Endothelial cell of umbilical vein (primary cell): Measurements from ENCODE around the gene SLC30A3. TPM values are rescaled to one million over a fixed set of nuclear protein-coding genes. Genes with fewer than 3 reads are reported as not detected.

ENCODE experiments used
- BruUV-seq: library from RNA; stranded (reverse); fragments of 400-500 nt; replicated peaks from 2 replicates; lab custom pipeline; 2021; lab: Mats Ljungman, UMichigan
- CTCF ChIA-PET: fragments of 300-600, 350-600 bp; sonication (Branson Sonifier 250); formaldehyde crosslinking; loops from one replicate; lab custom pipeline; 2021; ENCODE audit warnings: antibody characterized with exemption, inconsistent platforms; lab: Charles Lee
- POLR2A ChIA-PET: fragments of 300-600, 350-600 bp; sonication (Branson Sonifier 250); formaldehyde crosslinking; loops from one replicate; lab custom pipeline; 2021; ENCODE audit warnings: antibody characterized with exemption, inconsistent platforms; lab: Charles Lee
- DNase-seq: peaks from one replicate; pipeline ENCODE4 v3.0.0-alpha.2; 2011; ENCODE audit warnings: low read depth, low spot score
- FAIRE-seq: peaks from 2 replicates; lab custom pipeline; 2011; peaks lifted over from hg19 to GRCh38; lab: Jason Lieb, UNC
- H2AFZ ChIP-seq: 2 replicates; pipeline ENCODE4 v1.6.0; 2012; ENCODE audit warnings: low read depth, low read length, control low read depth, inconsistent platforms
- H3K27ac ChIP-seq: 2 replicates; pipeline ENCODE4 v1.5.1; 2011; ENCODE audit warnings: low read depth, mild to moderate bottlenecking, control low read depth, low read length, moderate library complexity; ENCODE audit not compliant: insufficient read depth
- H3K27me3 ChIP-seq, 2 experiments: 2 replicates each; pipeline versions ENCODE4 v1.6.0 to v1.6.1; 2011; ENCODE audit warnings: low read length in 2 of 2, mixed read lengths in 1 of 2; ENCODE audit not compliant: control insufficient read depth in 2 of 2, insufficient read depth in 2 of 2
- H3K36me3 ChIP-seq, 2 experiments: 2 replicates in 1 of 2; 3 replicates in 1 of 2; pipeline ENCODE4 v1.5.1; 2011; ENCODE audit warnings: low read length in 2 of 2, mild to moderate bottlenecking in 1 of 2, moderate library complexity in 1 of 2; ENCODE audit not compliant: control insufficient read depth in 2 of 2, insufficient read depth in 2 of 2; ENCODE audit errors: extremely low read depth in 1 of 2
- H3K4me1 ChIP-seq: 3 replicates; pipeline ENCODE4 v1.5.1; 2011; ENCODE audit warnings: mild to moderate bottlenecking, low read length; ENCODE audit not compliant: control insufficient read depth, insufficient read depth; ENCODE audit errors: extremely low read depth
- H3K4me2 ChIP-seq: 2 replicates; pipeline ENCODE4 v1.6.1; 2011; ENCODE audit warnings: low read length, control low read depth, mixed read lengths; ENCODE audit not compliant: insufficient read depth
- H3K4me3 ChIP-seq, 3 experiments: fragments of 200-600 bp in 1 of 3; sonication (generic), shearing (Covaris generic) in 1 of 3; replicated peaks in 1 of 3; 2 replicates each; pipeline ENCODE4 v1.5.1; 2011 to 2016; ENCODE audit warnings: control low read depth in 3 of 3, low read length in 3 of 3, mild to moderate bottlenecking in 2 of 3, inconsistent platforms in 1 of 3, low read depth in 1 of 3, moderate library complexity in 1 of 3; ENCODE audit not compliant: insufficient read depth in 1 of 3
- H3K79me2 ChIP-seq: 2 replicates; pipeline ENCODE4 v1.6.0; 2012; ENCODE audit warnings: low read length, inconsistent platforms; ENCODE audit not compliant: control insufficient read depth, insufficient read depth
- H3K9ac ChIP-seq: replicated peaks from 2 replicates; pipeline ENCODE3; 2011; ENCODE audit warnings: low read length, control low read depth; ENCODE audit not compliant: insufficient read depth; ENCODE audit errors: extremely low read depth
- H3K9me1 ChIP-seq: replicated peaks from 3 replicates; pipeline ENCODE4 v1.6.0; 2011; ENCODE audit warnings: mild to moderate bottlenecking, low read length; ENCODE audit not compliant: control insufficient read depth, insufficient read depth; ENCODE audit errors: extremely low read depth
- H3K9me3 ChIP-seq: replicated peaks from 2 replicates; pipeline ENCODE4 v1.5.1; 2012; ENCODE audit warnings: low read length, inconsistent platforms; ENCODE audit not compliant: control insufficient read depth, insufficient read depth
- H4K20me1 ChIP-seq: replicated peaks from 2 replicates; pipeline ENCODE3; 2011; ENCODE audit warnings: mild to moderate bottlenecking, low read length; ENCODE audit not compliant: control insufficient read depth, insufficient read depth; ENCODE audit errors: extremely low read depth
- EZH2 ChIP-seq: IDR thresholded peaks from 2 replicates; pipeline ENCODE4 v1.6.1; 2012; ENCODE audit warnings: borderline replicate concordance, low read depth, mild to moderate bottlenecking, moderate library complexity, low read length, inconsistent platforms; ENCODE audit not compliant: severe bottlenecking
- FOS ChIP-seq: IDR thresholded peaks from 2 replicates; pipeline ENCODE4 v1.6.1; 2011; ENCODE audit warnings: mild to moderate bottlenecking, low read length, moderate library complexity, borderline replicate concordance; ENCODE audit not compliant: insufficient read depth
- GATA2 ChIP-seq: IDR thresholded peaks from 2 replicates; pipeline ENCODE4 v1.7.0; 2011; ENCODE audit warnings: low read depth, mild to moderate bottlenecking, moderate library complexity, mixed read lengths, low read length; ENCODE audit not compliant: insufficient read length, insufficient read depth
- POLR2A ChIP-seq: IDR thresholded peaks from 2 replicates; pipeline ENCODE4 v1.6.1; 2012; ENCODE audit warnings: low read depth, mild to moderate bottlenecking, control low read depth, low read length
- POLR2AphosphoS5 ChIP-seq: IDR thresholded peaks from 2 replicates; pipeline ENCODE4 v1.6.1; 2012; ENCODE audit warnings: low read depth, mild to moderate bottlenecking, control low read depth, low read length, moderate library complexity; ENCODE audit not compliant: insufficient read depth
- dilution Hi-C: fragments of 300-500 bp; cut with MboI; formaldehyde crosslinking; loops from one replicate; pipeline ENCODE4 v1.15.0; 2019; ENCODE audit warnings: low sequenced_read_pairs; ENCODE audit not compliant: extremely low pct_ligation_motif_present
- intact Hi-C: fragments of 100-400 bp; cut with micrococcal nuclease; formaldehyde crosslinking; loops from one replicate; pipeline ENCODE4 v1.10.0; 2022
- polyA plus RNA-seq, 4 experiments: library from polyadenylated mRNA; depleted of rRNA in 3 of 4; stranded (reverse) in 3 of 4; unstranded in 1 of 4; fragments of >200 nt; gene quantifications; 2 replicates each; pipeline versions ENCODE4 v1.2.1 to v1.2.3, GENCODE V29; 2011 to 2012; ENCODE audit warnings: missing spikeins in 1 of 4
- total RNA-seq: library from RNA; stranded (reverse); gene quantifications from 2 replicates; pipeline ENCODE4 v1.2.3, GENCODE V29; 2021
- TF ChIP-seq, protein P1 (sequence below): IDR thresholded peaks from 2 replicates; pipeline ENCODE4 v1.6.1; 2011; ENCODE audit not compliant: insufficient read depth, insufficient read length

SLC30A3 gene
- total and polyA plus RNA-seq, 2 donors (not counting 3 experiments of a cell fraction or from before 2014, with no cell fraction given) = 16.7 to 63.9 TPM

DNA sequence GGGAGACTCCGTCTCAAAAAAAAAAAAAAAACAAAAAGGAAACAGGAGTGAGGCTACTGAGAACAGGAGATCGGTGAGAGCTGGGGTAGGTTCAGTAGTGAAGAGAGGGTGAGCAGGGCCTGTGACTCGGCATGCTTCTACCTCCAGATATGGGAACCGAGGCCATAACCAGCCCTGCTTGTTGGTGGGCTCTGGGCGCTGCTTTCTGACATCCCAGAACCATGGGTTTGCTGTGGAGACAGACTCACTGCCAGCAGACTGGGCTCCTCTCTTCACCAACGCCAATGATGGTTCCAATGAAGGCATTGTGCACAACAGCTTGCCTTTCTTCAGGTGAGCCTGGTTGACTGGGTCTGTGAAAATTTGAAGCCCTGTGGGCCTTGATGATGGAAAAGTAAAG, 39.4 kb downstream of the SLC30A3 start:
- TF ChIP-seq EZH2 (no peak), GATA2 (no peak), FOS (no peak), POLR2A (no peak)
- TF ChIP-seq, protein P1, sequence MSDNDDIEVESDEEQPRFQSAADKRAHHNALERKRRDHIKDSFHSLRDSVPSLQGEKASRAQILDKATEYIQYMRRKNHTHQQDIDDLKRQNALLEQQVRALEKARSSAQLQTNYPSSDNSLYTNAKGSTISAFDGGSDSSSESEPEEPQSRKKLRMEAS = no peak
- Histone ChIP-seq H3K9me3 (no peaks in the 10 kb centered on the region), H3K4me3 (no peak overlapping the region), H3K36me3 (peaks cover 33 to 39% of the 10 kb centered on the region in 2 experiments), H4K20me1 (no peaks in the 10 kb centered on the region), H3K27me3 (no peaks in the 10 kb centered on the region), H3K4me2 (no peak overlapping the region), H3K9me1 (no peaks in the 10 kb centered on the region), H3K9ac (no peak overlapping the region), H3K79me2 (peaks cover 13% of the 10 kb centered on the region), H3K4me1 (peaks cover 4% of the 10 kb centered on the region), H3K27ac (no peak overlapping the region), H2AFZ (no peak overlapping the region)
- DNase-seq = no peak
- no TSS peak for BruUV-seq
- dilution Hi-C loops = no loop called here
- ChIA-PET POLR2A (no interaction called here), CTCF (no interaction called here)
- intact Hi-C loops = no loop called here
- FAIRE-seq = no peak

DNA sequence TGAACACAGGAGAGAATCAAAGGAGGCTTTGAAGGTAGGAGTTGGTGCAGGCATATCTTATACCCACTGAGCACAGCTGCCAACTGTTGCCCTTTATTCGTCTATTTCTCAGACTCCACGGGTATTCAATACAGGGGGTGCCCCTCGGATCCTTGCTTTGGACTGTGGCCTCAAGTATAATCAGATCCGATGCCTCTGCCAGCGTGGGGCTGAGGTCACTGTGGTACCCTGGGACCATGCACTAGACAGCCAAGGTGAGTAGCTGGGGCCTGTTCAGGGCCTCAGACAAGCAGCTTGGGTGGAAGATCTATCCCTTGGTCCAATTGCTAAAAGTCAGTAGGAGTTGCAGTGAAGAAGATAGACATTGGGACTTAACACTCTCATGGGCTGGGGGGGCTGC, 40.4 kb downstream of the SLC30A3 start:
- dilution Hi-C loops = no loop called here
- peaks cover 28 to 37% of the 10 kb centered on the region in 2 experiments for H3K36me3 ChIP-seq
- CTCF ChIA-PET = no interaction called here

More for the DNA sequence above, 40.4 kb downstream of the SLC30A3 start:
- intact Hi-C loops = no loop called here
- Histone ChIP-seq H3K4me3 (no peak overlapping the region), H3K9me3 (no peaks in the 10 kb centered on the region), H3K9me1 (no peaks in the 10 kb centered on the region), H3K27me3 (no peaks in the 10 kb centered on the region), H3K4me1 (peaks cover 13% of the 10 kb centered on the region), H3K9ac (no peak overlapping the region), H2AFZ (no peak overlapping the region), H4K20me1 (no peaks in the 10 kb centered on the region), H3K27ac (no peak overlapping the region), H3K4me2 (no peak overlapping the region), H3K79me2 (peaks cover 24% of the 10 kb centered on the region)
- FAIRE-seq (no peak), DNase-seq (no peak)
- TF ChIP-seq EZH2 = no peak
- TF ChIP-seq POLR2AphosphoS5 = no peak
- POLR2A ChIA-PET = no interaction called here
- no TSS peak for BruUV-seq
